ENCODE measurements around the gene LPA. TPM values are rescaled to one million over a fixed set of nuclear protein-coding genes. Genes with fewer than 3 reads are reported as not detected.

Gene LPA
- total RNA-seq, 1 experiment from 2014 or later = 0.13 TPM

GRCh38 chr6:160534050-160534696 is 129.9 kb downstream of the LPA start:
- Histone ChIP-seq H3K14ac (ENCODE audit: insufficient read depth, low read length) (no peak overlapping the region), H2BK12ac (ENCODE audit: insufficient read length, low read depth, low read length) (no peak overlapping the region), H3K4me1 (ENCODE audit: insufficient read depth, low read length) (peaks cover 2% of the 10 kb centered on the region; the same call in 1 of the 2 replicates), H3T11ph (ENCODE audit: low read length) (no peak overlapping the region), H4K5ac (ENCODE audit: insufficient read length, low read depth, low read length) (no peak overlapping the region), H2BK20ac (ENCODE audit: low read depth, low read length, poor library complexity, severe bottlenecking) (no peak overlapping the region), H3K79me2 (ENCODE audit: insufficient read depth, low read length) (no peaks in the 10 kb centered on the region), H4K91ac (ENCODE audit: insufficient read length, low read depth, low read length) (no peak overlapping the region), H3K23me2 (ENCODE audit: insufficient read length, low read depth, low read length, poor library complexity, severe bottlenecking) (no peaks in the 10 kb centered on the region), H4K8ac (replicated peaks; ENCODE audit: insufficient read length, low read depth, low read length) (no peak overlapping the region), H3K9me3 (ENCODE audit: control insufficient read depth, low read depth, low read length) (no peaks in the 10 kb centered on the region), H2BK15ac (ENCODE audit: low read depth, low read length) (no peak overlapping the region), H3K18ac (ENCODE audit: insufficient read length, low read depth, low read length) (no peak overlapping the region), H3K27me3 (ENCODE audit: insufficient read depth, low read length) (no peaks in the 10 kb centered on the region), H3K4ac (ENCODE audit: low read depth, low read length) (no peak overlapping the region), H3K4me2 (ENCODE audit: insufficient read depth, insufficient read length, low read length) (peak overlapping the region; percentile 70), H3K27ac (ENCODE audit: insufficient read length, low read depth, low read length) (no peak overlapping the region), H3K9ac (ENCODE audit: extremely low read depth, insufficient read length, low read length) (no peak overlapping the region), H2BK5ac (ENCODE audit: insufficient read length, low read length) (no peak overlapping the region), H3K79me1 (ENCODE audit: insufficient read depth, low read depth, low read length, poor library complexity, severe bottlenecking) (no peaks in the 10 kb centered on the region), H2AFZ (ENCODE audit: low read length) (peak overlapping the region; percentile 98), H2AK5ac (ENCODE audit: insufficient read length, low read length) (no peak overlapping the region), H3K56ac (ENCODE audit: insufficient read length, low read depth, low read length) (no peak overlapping the region), H2BK120ac (ENCODE audit: low read depth, low read length, poor library complexity, severe bottlenecking) (no peak overlapping the region), H3K23ac (ENCODE audit: insufficient read length, low read depth, low read length) (no peak overlapping the region), H4K20me1 (ENCODE audit: control insufficient read depth, insufficient read depth, insufficient read length) (no peaks in the 10 kb centered on the region)
- H3K27ac Mint-ChIP-seq = no peak overlapping the region
- H3K36me3 Mint-ChIP-seq (ENCODE audit: insufficient read depth in 1 of 3, low read depth in 3 of 3) = 0 out of 7 replicates have a peak, but pooled peaks cover 0 to 2% (median 0%) of the 10 kb centered on the region in 3 experiments
- no CpG with 5 or more reads among the region's 9 CpGs for WGBS (ENCODE audit: extremely low coverage, insufficient read length, low lambda C conversion rate)
- peak; percentile 79 for DNase-seq
- TF ChIP-seq, protein P1, sequence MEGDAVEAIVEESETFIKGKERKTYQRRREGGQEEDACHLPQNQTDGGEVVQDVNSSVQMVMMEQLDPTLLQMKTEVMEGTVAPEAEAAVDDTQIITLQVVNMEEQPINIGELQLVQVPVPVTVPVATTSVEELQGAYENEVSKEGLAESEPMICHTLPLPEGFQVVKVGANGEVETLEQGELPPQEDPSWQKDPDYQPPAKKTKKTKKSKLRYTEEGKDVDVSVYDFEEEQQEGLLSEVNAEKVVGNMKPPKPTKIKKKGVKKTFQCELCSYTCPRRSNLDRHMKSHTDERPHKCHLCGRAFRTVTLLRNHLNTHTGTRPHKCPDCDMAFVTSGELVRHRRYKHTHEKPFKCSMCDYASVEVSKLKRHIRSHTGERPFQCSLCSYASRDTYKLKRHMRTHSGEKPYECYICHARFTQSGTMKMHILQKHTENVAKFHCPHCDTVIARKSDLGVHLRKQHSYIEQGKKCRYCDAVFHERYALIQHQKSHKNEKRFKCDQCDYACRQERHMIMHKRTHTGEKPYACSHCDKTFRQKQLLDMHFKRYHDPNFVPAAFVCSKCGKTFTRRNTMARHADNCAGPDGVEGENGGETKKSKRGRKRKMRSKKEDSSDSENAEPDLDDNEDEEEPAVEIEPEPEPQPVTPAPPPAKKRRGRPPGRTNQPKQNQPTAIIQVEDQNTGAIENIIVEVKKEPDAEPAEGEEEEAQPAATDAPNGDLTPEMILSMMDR (conservative IDR thresholded peaks at IDR 0.05) = peak; percentile 95
- peaks cover 2 to 4% of the 10 kb centered on the region in 2 experiments for H3K9me3 Mint-ChIP-seq
- H3K27me3 Mint-ChIP-seq (ENCODE audit: low read depth) = peaks cover 9% of the 10 kb centered on the region
- H3K4me1 Mint-ChIP-seq = no peaks in the 10 kb centered on the region
- H3K4me3 Mint-ChIP-seq = no peak overlapping the region

Data from H9 (cell line).